HuH-7.5 (cell line): ENCODE data around the gene TBC1D4.

ENCODE experiments used
- DNase-seq: peaks from one replicate; pipeline ENCODE4 v3.0.0; 2011; ENCODE audit warnings: low spot score

Gene TBC1D4

DNA sequence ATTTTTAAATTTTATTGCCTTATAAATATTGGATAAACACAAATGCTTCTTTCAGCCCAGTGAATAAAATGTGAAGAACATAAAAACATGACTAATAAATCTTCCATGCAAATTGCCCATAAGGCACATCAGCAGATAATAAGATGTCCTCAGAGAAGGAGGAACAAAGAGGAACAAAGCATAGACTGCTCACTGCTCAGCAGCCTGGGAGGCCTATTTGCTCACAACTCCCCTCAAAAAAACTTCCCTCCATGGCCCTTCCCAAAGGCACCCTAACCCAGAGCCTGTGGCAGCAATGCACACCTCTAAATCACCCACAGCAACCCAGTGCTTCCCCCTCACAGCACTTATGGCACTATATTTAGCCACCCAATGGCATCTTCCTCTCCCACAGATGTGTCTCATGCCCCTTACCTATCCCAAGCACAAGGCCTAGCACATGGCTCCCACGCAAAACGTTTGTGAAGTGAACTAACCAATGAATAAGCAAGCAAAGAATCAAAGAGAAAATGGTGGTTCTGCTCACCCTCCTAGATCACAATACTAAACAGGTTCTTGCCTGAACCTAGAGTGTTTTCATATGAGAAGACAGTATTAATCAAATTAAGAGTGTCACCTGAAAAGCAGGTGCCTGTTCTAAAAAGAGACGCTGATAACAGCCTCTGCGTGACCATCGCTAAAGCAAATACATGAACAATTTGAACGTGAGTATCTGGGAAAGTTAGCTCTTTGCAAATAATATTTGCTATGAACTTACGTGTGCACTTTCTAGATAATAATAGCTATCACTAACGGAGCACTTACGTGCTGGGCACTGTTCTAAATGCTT lies 96.9 kb downstream of the TBC1D4 start:
- DNase-seq = no peak

DNA sequence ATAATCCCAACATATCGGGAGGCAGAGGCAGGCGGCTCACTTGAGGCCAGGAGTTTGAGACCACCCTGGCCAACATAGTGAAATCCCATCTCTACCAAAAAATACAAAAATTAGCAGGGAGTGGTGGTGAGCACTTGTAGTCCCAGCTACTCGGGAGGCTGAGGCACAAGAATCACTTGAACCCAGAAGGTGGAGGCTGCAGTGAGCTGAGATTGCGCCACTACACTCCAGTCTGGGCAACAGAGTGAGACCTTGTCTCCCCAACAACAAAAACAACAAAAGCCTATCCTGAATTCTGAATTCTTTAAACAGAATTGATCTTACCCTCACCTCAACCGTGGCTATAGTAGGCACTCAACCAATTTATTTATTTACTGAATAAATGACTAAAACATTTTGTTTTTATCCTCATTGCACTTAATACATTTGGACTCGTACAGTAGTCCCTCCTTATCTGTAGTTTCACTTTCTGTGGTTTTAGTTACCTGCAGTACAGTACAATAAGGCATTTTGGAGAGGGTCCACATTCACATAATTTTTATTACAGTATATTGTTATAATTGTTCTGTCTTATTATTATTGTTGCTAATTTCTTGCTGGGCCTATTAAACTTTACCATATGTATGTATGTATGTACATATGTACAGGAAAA lies 98.8 kb downstream of the TBC1D4 start:
- DNase-seq = no peak

DNA sequence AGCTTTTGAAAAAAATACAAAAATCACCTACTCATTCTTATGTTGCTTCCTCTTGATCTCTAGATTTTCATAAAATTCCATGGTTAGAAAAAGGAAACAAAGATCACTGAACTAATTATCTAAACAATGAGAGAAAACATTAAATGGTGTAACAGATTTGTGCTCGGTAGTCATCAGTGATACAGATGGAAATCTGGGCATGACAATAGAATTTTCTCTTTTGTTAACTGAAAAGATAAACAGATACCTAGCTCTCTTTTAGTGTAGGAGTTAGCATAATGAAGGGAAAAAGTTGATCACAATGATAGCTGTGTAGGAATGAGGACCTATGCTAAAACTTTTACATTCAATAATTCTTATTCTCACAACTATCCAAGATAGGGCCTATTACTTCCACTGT lies 103.7 kb downstream of the TBC1D4 start:
- no peak for DNase-seq

DNA sequence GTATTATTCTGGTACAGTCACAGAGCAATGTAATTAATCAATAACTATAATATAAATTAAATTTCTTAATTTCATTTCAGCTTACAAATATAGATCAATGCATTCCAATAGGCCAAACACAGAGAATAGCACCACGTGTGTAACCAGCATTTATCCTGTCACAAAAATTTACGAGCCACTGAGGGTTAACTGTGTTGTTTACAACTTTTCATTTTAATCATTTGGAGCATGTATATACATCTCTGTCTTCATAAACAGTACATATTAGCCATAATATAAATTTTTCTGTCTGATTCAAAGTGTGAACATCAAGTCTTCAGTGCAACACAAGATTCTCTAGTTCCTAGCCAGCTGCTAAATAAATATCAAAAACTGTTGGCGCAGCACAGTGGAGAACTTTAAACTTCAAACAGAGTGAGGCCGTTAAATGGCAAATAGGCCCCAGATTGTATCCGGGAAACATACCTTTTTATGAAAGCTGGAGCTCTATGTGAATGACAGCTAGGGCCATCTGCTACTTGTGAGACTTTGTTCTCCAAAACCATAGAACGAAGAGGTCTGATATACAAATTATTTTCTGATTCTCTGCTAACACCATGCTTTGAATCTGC lies 105.1 kb downstream of the TBC1D4 start:
- DNase-seq = no peak

DNA sequence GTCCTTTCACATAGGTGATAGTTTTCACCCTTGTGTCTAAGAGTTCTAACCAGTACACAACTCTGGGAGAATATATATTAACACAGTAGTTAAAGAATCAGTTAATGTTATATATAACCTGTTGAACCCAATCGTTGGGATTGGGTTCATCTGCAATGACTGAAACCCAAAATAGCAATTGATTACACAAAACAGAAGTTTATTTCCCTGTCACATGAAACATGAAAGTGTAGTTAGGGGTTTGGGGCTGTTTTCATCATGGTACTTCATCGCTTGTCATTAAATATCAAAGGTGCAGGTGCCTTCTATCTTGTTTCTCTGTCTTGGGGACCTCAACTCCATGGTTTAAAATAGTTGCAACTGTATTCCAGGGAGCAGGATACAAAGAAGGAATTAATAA lies 106.6 kb downstream of the TBC1D4 start:
- no peak for DNase-seq

DNA sequence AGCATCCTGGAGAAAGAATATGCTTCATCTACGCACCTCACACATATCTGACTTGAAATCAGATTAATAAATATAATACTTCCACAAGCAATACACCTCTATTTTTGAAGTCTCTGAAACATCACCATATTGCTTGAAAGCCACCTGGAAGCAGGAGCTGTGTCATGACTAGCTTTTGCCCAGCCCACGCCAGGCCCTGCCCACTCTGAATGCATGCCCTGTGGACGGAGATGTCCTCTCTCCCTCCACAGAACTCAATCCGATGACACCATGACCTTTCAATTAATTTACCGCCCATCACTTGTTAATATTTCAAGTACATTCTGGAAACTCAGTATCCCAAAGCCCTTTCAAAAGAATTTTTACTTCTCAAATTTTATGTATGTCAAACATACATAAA lies 108.0 kb downstream of the TBC1D4 start:
- DNase-seq = no peak

DNA sequence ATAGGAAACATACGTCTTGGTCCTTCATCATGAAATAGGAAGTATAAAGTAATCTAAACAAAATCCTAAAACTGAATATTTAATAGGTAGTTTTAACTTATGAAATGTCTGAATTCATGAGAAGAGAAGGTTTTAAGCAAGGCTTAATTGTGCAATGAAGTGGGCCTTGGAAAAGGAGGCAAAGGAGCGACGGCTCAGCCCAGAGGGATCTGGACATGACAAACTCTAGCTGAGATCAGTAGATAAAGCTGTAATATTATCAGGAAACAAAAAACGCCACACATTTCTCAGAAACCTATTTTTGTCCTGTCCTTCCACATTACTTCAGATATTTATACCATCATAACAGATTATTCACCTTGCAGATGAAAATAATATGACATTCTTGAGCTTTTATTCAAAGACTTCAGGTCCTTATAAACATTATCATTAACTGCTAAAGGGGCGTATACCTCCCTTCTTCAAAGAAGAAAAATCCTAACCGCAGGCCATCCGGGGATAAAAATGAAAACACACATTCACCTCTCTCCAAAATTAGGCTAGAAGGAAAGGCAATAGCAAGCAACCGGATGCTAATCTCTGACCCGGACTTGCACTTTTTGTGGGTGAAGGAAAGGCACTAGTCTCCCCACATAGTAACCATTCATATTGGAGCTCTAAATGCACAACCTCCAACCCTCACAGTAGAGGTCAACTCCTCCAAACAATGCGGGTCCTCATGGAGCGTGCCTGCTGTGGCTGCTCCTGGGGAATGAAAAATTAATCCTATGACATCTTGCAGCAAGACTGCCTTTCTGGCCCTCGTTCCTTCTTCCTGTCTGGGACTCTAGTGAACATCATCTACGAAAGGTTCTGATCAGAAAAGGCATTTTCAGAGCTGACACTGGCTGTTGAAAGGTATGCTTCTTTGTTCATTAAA lies 108.8 kb downstream of the TBC1D4 start:
- no peak for DNase-seq

DNA sequence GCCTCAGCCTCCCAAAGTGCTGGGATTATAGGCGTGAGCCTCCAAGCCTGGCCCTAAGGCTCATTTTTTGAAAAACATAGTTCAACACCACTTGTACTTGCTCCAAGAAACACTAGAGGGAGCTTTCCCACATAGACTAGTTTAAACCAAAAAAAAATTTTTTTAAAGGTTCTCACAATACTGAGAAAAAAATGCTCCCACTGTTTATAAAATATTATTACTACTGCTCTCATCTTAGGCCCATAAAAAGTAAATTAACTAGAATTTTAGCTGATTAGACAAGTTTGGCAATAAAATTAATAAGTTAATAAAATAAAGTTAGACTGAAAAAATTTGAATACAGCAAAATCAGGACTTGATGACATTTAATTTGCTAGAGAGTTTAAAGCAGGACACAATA lies 109.5 kb downstream of the TBC1D4 start:
- no peak for DNase-seq

DNA sequence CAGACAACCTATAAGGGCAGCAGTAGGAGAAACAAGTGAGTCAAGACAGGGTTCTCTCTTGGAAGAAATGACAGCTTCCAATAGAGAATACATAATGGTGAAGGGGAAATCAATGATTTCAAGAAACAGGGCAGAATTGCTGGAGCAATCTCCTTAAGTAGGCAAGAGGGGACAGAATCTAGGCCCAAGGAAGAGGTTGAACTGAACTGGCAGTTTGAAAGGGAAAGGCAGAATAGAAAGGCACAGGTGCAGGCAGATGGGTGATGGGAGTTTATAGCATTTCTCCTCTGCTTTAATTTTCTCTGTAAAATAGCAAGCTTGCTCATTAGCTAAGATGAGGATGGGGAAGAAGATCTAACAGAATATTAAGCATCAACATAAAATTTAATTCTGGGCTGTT lies 110.8 kb downstream of the TBC1D4 start:
- DNase-seq = no peak

DNA sequence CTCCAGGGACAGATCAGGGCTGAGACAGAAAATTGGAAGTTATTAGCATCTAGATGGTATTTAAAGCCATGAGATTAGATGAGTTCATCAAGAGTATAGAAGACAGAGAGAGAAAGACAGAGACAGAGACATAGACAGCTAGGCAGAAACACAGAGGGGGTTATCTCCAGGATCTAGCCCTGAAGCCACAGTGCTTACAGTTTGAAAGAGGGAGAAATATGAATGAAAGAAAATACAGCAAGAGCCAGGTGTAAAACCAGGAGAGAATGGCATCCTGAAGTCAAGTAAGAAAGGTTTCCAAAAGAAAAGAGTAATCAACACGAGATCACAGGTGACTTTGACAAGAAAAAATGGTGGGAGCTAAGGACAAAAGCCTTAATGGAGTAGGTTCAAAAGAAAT lies 111.2 kb downstream of the TBC1D4 start:
- no peak for DNase-seq

DNA sequence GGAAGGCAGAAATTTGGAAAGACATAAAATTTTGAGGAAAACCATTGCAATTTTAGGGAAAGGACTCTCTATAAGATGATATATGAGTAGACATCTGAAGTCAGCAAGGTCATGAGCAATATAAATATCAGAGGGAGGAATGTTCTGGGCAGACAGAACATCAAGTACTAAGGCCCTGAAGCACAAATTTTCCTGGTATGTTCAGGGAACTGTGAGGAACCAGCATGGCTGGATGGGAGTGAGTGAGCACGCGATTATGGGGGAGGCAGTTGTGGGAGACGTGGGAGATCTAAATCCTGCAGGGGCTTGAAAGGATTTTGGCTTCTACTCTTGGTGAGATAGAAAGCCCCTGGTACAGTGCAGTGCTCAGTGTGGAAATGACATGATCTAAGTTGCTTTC lies 112.0 kb downstream of the TBC1D4 start:
- DNase-seq = no peak

DNA sequence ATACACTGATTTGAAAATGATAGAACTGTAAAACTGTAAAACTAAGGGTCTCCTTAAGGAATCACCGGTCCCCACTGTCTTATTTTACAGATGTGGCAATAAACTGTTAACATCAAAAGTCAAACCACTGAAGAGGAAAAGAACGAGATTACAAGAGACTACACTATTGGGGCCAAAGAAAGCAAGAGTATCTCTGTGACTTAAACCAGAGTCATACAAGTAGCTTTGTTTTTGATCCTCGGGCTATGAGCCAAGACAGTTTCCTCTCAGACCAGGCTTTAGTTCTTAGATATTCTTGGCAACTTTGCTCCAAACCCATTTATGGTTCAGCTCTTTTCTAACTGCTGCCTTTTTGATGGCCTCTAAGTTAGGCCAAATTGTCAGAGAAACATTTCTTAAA lies 113.8 kb downstream of the TBC1D4 start:
- DNase-seq = no peak

DNA sequence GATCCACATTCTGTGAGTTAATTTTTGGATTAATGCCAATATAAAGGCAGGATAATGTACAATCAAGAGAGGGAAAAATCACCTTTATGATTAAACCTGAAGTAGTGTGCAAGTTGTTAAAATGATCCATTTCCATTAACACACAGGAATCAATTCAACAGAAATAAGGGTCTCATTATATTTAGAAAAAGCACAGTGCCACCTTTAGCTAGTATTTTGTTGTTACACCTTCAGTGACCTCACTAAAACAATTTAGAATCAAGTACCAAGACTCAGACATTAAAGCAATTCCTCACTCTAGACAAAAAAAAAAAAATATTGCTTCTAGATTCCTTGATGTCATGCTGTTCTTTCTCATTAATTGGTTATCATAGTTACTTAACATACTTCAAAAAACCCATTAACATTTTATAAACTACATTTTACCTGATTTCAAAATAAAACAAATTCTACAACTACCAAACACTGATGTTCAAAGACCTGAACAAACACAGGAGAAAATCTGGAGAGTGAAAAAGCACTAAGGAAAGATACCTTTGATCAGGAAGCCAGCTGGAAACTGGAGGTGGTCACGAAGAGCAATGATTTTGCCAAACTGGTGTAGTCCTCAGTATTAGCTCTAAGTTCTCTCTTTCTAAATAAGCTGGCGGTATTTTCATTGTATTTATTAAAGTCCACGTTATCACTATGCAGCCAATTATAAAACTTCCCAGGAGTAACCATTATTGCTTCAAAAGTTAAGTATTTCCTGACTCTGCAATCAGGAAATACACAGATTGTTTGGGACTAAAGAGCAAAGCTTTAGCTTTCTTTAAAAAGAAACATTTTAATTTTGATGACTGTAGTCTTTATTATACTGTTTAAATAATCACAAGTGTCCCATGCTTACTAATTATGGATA lies 115.3 kb downstream of the TBC1D4 start:
- no peak for DNase-seq

DNA sequence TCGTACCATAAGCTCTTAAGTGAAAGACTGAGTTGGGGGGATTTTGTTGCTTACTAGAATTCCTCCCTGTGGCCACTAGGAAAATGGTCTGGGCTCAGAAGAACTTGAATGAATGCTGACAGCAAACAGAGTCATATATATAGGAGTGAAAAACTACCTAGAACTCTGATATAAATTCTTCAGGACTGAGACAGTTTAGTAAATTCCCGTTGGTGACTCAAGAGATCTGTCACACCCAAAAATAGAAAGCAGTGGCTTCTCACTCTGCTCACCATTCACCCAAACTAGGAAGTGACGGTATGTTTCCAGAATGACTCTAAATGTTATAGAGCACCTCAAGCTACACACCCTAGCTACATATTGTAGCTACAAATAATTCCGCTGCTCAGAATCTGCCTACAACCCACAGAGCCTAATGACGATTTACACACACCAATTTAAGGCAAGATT lies 116.2 kb downstream of the TBC1D4 start:
- DNase-seq = no peak

DNA sequence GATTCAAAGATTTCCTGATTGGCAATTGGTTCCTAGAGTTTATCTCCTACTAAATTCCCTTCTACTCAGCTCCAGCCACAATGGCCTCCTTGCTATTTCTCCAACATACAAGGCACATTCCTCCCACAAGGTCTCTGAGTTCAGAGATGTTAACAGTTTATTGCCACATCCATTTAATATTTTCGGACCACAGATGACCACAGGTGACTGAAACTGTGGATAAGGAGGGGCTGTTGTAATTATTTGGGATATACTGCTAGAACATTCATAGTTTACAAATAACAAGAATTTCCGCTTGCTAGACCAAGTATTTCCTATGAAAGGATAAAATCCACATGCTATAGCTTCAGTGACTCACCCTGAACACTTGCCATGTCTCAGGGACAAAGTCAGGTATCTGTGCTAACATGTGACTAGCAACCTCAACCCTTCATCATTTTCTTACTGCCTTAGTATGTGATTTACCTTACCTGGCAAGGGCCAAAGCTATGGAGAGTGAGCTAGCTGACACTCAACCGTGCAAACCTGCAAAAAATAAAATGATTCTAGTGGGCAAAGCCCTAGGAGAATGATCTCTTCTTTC lies 117.7 kb downstream of the TBC1D4 start:
- no peak for DNase-seq

DNA sequence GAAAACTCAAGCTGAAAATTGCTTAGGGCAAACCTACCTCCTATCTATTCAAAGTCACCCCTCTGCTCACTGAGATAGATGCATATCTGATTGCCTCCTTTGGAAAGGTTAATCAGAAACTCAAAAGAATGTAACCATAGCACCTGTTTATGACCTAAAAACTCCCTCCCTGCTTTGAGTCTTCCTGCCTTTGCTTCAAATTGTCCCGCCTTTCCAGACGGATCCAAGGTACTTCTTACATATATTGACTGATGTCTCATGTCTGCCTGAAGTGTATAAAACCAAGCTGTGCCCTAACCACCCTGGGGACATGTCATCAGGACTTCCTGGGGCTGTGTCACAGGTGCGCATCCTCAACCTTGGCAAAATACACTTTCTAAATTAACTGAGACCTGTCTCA lies 118.6 kb downstream of the TBC1D4 start:
- DNase-seq = no peak

DNA sequence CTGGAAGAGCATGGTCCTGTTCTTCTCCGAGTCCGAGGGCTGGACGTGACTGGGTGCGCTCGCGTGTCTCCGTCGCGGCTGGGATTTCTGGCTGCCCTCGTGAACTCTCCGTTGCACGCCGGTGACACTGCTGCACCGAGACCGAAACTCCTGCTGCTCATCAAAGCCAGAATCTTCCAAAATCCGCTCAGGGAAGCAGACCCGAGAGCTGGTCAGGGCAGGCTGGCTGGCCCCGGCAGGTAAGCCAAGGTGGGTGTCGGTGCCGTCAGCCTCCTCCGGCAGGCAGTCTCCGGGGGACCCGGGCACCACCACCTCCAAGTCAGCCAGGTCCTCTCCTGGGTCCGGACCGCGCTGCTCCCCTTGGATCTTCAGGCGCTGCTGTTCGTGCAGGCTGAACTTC lies 119.9 kb downstream of the TBC1D4 start:
- no peak for DNase-seq

DNA sequence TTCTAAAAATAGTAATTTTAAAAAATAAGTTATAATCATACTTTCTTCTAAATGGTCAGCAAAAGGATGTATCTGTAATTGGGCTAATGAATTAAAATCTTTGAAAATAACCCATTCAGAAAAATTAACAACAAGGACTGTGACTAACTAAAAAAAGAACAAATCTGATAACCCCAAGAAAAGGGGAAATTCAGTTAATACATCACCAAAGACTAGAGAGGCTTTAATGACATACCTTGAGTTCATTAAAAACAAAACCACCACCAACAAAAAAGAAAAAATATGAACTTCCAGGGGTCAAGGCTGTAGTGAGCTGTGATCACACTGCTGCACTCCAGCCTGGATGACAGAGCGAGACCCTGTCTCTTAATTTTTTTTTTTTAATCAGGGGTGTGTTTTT lies 121.8 kb downstream of the TBC1D4 start:
- no peak for DNase-seq

DNA sequence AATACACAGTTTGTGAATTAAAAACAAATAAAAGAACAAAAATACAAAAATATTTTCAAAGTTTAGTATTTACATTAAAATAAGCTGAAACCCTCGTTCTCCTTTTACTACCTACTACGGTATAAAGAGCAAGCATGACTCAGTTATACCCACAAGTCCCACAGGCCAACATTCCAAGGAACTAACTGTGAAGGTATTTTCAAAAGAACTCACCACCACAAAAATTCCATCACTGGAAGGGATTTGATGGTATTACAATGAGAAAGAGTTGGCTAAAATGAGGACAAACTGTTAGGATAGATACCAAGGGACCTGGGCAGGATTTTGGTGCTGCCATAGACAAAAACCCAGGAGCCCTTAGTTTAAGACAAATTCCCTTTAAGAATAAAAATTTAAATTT lies 122.7 kb downstream of the TBC1D4 start:
- DNase-seq = no peak

DNA sequence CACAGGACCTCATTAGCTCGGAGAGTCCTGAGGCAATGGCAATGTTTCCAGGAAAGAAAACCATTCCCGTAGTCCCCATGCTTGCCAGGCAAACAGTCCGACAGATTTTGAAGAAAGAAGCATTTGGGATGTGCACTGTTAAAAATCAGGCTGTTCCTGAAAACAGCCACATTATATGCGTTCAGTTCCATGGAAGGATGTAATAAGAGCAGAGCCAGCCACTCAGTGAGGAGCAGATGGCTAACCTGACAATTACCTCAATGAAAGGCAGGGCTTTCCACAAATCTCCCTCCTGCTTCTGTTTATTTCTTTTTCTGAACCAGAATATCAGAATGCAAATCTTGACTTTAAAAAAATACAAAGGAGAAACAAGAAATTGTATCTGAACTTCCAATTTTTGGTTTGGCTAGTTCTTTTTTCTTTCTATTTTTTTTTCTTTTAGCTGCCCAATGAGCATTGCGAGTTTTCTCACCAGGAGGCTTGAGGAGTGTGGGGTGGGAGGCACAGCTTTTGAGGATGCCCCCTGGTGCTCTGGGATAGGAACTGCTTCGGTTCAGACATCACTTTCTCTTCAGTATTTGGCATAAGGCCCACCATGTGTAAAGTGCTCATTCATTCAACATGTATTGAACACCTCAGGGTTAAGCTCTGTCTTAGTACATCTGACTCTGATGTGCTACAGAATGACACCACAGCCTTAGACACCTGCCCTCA lies 124.2 kb downstream of the TBC1D4 start:
- peak; percentile 61 for DNase-seq
